Thyroid gland (tissue), 4 donors: Measurements from ENCODE around the gene LGSN.

Source experiments
- POLR2A ChIP-seq, 2 donors: fragments of 450-650 bp; IDR thresholded peaks; one replicate each; pipeline ENCODE4 v1.6.1; 2017; ENCODE audit warnings: antibody characterized with exemption in 2 of 2, mild to moderate bottlenecking in 2 of 2, moderate library complexity in 1 of 2
- TF ChIP-seq, protein P1 (sequence below), 6 experiments: fragments of 200-600 bp in 3 of 6; fragments of 450-650 bp in 3 of 6; sonication (generic) in 3 of 6; IDR thresholded peaks; one replicate each; pipeline ENCODE4 v1.5.1; 2016 to 2019; ENCODE audit warnings: antibody characterized with exemption in 6 of 6, mild to moderate bottlenecking in 2 of 6, inconsistent platforms in 1 of 6, moderate library complexity in 1 of 6

DNA sequence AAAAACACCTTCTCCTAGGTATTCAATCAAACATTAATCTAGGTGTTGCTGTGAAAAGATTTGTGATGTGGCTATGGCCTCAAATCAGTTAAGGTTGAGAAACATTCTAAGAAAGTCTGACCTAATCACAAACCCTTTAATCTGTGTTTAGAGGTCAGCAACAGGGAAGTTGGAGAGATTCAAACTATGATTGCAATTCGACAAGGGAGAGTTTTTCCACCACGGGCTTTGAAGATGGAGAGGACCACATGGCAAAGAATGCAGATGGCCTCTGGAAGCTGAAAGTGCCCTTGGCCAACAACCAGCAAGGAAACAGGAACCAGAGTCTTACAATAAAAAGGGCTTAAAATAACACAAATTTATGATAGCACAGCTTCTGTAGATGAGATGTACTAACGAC is 29.6 kb upstream of the LGSN start:
- TF ChIP-seq, protein P1, sequence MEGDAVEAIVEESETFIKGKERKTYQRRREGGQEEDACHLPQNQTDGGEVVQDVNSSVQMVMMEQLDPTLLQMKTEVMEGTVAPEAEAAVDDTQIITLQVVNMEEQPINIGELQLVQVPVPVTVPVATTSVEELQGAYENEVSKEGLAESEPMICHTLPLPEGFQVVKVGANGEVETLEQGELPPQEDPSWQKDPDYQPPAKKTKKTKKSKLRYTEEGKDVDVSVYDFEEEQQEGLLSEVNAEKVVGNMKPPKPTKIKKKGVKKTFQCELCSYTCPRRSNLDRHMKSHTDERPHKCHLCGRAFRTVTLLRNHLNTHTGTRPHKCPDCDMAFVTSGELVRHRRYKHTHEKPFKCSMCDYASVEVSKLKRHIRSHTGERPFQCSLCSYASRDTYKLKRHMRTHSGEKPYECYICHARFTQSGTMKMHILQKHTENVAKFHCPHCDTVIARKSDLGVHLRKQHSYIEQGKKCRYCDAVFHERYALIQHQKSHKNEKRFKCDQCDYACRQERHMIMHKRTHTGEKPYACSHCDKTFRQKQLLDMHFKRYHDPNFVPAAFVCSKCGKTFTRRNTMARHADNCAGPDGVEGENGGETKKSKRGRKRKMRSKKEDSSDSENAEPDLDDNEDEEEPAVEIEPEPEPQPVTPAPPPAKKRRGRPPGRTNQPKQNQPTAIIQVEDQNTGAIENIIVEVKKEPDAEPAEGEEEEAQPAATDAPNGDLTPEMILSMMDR (IDR thresholded peaks at IDR 0.05) = no peak
- no peak for TF ChIP-seq POLR2A (IDR thresholded peaks at IDR 0.05)
